Transverse colon (tissue), 4 donors: Measurements from ENCODE around the gene CISD3.

Experiments
- CTCF ChIP-seq, 5 experiments: fragments of 200-600 bp in 3 of 5; fragments of 450-650 bp in 2 of 5; sonication (generic) in 3 of 5; IDR thresholded peaks; 1 replicate in 2 of 5; 2 replicates in 3 of 5; pipeline ENCODE4 v1.5.1; 2016 to 2017; ENCODE audit warnings: antibody characterized with exemption in 5 of 5, inconsistent platforms in 3 of 5, mild to moderate bottlenecking in 2 of 5, moderate library complexity in 1 of 5
- EP300 ChIP-seq: sonication (generic); formaldehyde crosslinking; IDR thresholded peaks from one replicate; pipeline ENCODE4 v1.6.1; 2017; ENCODE audit warnings: antibody characterized with exemption, low read depth
- POLR2A ChIP-seq: fragments of 450-650 bp; IDR thresholded peaks from one replicate; pipeline ENCODE4 v1.6.1; 2016; ENCODE audit warnings: antibody characterized with exemption, mild to moderate bottlenecking, moderate library complexity
- POLR2AphosphoS5 ChIP-seq, 3 donors: sonication (generic); formaldehyde crosslinking; IDR thresholded peaks; one replicate each; pipeline ENCODE4 v1.6.1; 2016; ENCODE audit warnings: antibody characterized with exemption in 3 of 3

- TF ChIP-seq CTCF (IDR thresholded peaks at IDR 0.05): no peak
- no peak for TF ChIP-seq EP300
- no peak for TF ChIP-seq POLR2A
- no peak for TF ChIP-seq POLR2AphosphoS5 (IDR thresholded peaks at IDR 0.05)
Measured at GRCh38 chr17:38748892-38749222, 18.7 kb downstream of the CISD3 start.
